ENCODE data around the gene VAPB. TPM values are rescaled to one million over a fixed set of nuclear protein-coding genes. Genes with fewer than 3 reads are reported as not detected.

VAPB gene
- polyA plus RNA-seq, 3 donors = 57.1 to 61.4 (median 58.4) TPM

GRCh38 chr20:58497724-58498469, 108.9 kb downstream of the VAPB start:
- DNase-seq (ENCODE audit: low read depth in 3 of 3, low spot score in 2 of 3) = no peak

DNA sequence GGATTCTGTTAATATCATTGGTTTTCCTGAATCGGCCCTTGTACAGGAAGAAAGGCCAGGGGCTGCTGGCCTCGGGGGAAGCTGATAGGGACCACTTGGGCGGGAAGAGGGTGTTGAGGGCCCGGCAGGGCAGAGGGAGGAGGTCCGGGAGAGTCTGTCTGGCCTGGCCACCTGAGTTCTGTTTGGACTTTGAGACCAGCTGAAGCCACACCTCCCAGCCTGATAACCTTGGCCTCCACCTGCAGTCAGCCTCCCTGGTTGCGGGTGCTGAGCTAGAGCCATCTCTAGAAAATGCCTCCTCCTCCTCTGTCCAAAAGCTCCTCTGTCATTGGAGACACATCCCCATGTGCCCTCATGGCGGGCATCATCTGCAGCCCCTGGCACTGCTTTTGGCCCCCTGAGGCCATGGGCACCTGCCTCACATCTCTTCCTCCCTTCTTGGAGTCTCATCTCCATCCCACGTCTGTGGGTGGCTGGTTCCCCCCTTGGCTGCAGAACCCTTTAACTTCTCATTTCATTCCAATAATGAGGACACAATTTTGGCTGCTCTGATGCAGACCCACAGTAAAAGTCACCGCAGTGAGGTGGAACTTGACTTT, 109.5 kb downstream of the VAPB start:
- no peak for DNase-seq (ENCODE audit: low read depth in 3 of 3, low spot score in 2 of 3)

DNA sequence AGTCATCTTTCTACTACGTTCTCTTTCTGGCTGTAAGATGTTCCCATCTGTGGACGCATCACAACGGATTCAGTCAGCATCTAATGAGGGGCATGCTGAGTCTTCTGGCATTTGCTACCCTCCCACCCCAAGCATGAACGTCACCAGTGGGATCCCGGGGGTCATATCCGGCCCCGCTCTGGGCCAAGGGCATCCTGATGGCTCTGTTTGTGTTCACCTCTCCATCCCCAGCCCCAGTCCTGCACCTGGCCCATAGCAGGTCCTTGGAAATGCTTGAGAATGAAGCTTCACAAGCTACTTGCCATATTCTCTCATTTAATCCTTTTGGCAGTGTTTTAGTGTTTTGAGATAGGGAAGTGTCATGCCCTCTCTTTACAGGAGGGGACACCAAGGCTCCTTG, 111.2 kb downstream of the VAPB start:
- DNase-seq (ENCODE audit: low read depth in 3 of 3, low spot score in 2 of 3) = no peak

Other genes with a start within 250 kb of the VAPB start
- gene ANKRD60, start 160.6 kb upstream of the VAPB start, polyA plus RNA-seq (ENCODE audit: insufficient read length in 3 of 3) = not detected
- gene RAB22A, start 79.5 kb upstream of the VAPB start, polyA plus RNA-seq (ENCODE audit: insufficient read length in 3 of 3) = 10 to 100 TPM; 18.6 to 19.6 (median 18.6) TPM
- 10 to 100 TPM in 2 of 3 donors, 1 to 10 TPM in 1; 9.4 to 14.0 (median 13.8) TPM for gene APCDD1L, start 126.2 kb downstream of the VAPB start, polyA plus RNA-seq (ENCODE audit: insufficient read length in 3 of 3)